Measurements from ENCODE around the gene APBB2.

- TF ChIP-seq, protein P1, sequence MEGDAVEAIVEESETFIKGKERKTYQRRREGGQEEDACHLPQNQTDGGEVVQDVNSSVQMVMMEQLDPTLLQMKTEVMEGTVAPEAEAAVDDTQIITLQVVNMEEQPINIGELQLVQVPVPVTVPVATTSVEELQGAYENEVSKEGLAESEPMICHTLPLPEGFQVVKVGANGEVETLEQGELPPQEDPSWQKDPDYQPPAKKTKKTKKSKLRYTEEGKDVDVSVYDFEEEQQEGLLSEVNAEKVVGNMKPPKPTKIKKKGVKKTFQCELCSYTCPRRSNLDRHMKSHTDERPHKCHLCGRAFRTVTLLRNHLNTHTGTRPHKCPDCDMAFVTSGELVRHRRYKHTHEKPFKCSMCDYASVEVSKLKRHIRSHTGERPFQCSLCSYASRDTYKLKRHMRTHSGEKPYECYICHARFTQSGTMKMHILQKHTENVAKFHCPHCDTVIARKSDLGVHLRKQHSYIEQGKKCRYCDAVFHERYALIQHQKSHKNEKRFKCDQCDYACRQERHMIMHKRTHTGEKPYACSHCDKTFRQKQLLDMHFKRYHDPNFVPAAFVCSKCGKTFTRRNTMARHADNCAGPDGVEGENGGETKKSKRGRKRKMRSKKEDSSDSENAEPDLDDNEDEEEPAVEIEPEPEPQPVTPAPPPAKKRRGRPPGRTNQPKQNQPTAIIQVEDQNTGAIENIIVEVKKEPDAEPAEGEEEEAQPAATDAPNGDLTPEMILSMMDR (IDR thresholded peaks at IDR 0.05) = no peak
- no peak for TF ChIP-seq EZH2 (IDR thresholded peaks at IDR 0.05; ENCODE audit: borderline replicate concordance, insufficient read depth, low read depth, low read length, poor library complexity, severe bottlenecking)
Observed at GRCh38 chr4:41209187-41209586, 5.2 kb downstream of the APBB2 start.
